Karpas-422 (cell line): ENCODE results near the gene MMRN2. TPM values are rescaled to one million over a fixed set of nuclear protein-coding genes. Genes with fewer than 3 reads are reported as not detected.
"Not testable (repeated sequence)": the region's sequence is repeated elsewhere in the genome, so short reads cannot be mapped to it uniquely, and the experiment has no call there.

Source experiments
- DNase-seq: peaks from one replicate; pipeline ENCODE4 v3.0.0-alpha.2; 2015
- H2AFZ ChIP-seq: fragments of 200-600 bp; sonication (generic); 2 replicates; pipeline ENCODE4 v1.6.1; 2014; ENCODE audit warnings: antibody characterized with exemption, low read length, mixed read lengths
- H3K27ac ChIP-seq: fragments of 200-600 bp; sonication (generic); 2 replicates; pipeline ENCODE4 v1.5.1; 2014; ENCODE audit warnings: mild to moderate bottlenecking, low read length, moderate library complexity
- H3K27me3 ChIP-seq: fragments of 200-600 bp; sonication (generic); 2 replicates; pipeline ENCODE4 v1.6.1; 2014; ENCODE audit warnings: low read length, mixed read lengths
- H3K36me3 ChIP-seq: fragments of 200-600 bp; sonication (generic); 2 replicates; pipeline ENCODE4 v1.6.1; 2014; ENCODE audit warnings: low read length, mixed read lengths; ENCODE audit not compliant: insufficient read depth
- H3K4me1 ChIP-seq: fragments of 200-600 bp; sonication (generic); 2 replicates; pipeline ENCODE4 v1.6.1; 2014; ENCODE audit warnings: mild to moderate bottlenecking, low read length, mixed read lengths
- H3K4me2 ChIP-seq: fragments of 200-600 bp; sonication (generic); 2 replicates; pipeline ENCODE4 v1.6.1; 2014; ENCODE audit warnings: low read length, low read depth, mild to moderate bottlenecking; ENCODE audit not compliant: poor library complexity, severe bottlenecking
- H3K4me3 ChIP-seq: fragments of 200-600 bp; sonication (generic); 2 replicates; pipeline ENCODE4 v1.5.1; 2014; ENCODE audit warnings: mild to moderate bottlenecking, antibody characterized with exemption, low read length, mixed read lengths
- H3K79me2 ChIP-seq: fragments of 200-600 bp; sonication (generic); 2 replicates; pipeline ENCODE4 v1.6.1; 2014; ENCODE audit warnings: mild to moderate bottlenecking, low read length, mixed read lengths
- H3K9ac ChIP-seq: fragments of 200-600 bp; sonication (generic); 2 replicates; pipeline ENCODE4 v1.6.0; 2014; ENCODE audit warnings: low read length
- H3K9me2 ChIP-seq: fragments of 200-600 bp; sonication (generic), shearing (Covaris generic); replicated peaks from 2 replicates; pipeline ENCODE4 v1.6.0; 2014; ENCODE audit warnings: mild to moderate bottlenecking, low read length, moderate library complexity; ENCODE audit not compliant: insufficient read depth
- H3K9me3 ChIP-seq: fragments of 300-700, 200-600 bp; sonication (generic); 2 replicates; pipeline ENCODE4 v1.6.1; 2014; ENCODE audit warnings: low read length, mixed read lengths
- H4K20me1 ChIP-seq: fragments of 200-600 bp; sonication (generic); 2 replicates; pipeline ENCODE4 v1.6.1; 2014; ENCODE audit warnings: mild to moderate bottlenecking, antibody characterized with exemption, low read length, low read depth; ENCODE audit not compliant: insufficient read depth
- total RNA-seq: library from RNA; depleted of rRNA; stranded (reverse); fragments of >200 nt; shearing (Covaris generic); gene quantifications from 2 replicates; pipeline ENCODE4 v1.2.3, GENCODE V29; 2014; ENCODE audit warnings: low replicate concordance

Gene MMRN2
- total RNA-seq, 1 experiment from 2014 or later = not detected

DNA sequence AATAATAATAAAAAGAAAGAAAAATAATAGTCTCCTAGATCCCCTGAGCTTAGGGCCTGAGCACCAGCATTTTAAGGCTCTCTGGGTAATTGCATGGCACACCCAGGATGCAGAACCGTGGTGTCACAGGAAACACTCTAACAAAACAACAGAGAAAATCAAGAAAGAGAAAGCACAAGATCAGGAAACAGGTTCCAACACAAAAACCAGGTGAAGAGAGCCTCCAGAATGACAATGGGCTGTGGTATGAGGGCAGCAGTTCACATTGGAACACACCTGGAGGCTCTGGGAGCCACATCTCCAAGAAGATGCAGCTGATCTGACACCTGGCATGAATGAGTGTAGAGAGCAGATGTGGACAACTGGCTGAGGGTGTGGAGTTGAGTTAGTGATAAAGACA is 7.1 kb downstream of the MMRN2 start:
- Histone ChIP-seq H2AFZ (no peak overlapping the region), H3K36me3 (no peaks in the 10 kb centered on the region), H3K9ac (no peak overlapping the region), H4K20me1 (no peaks in the 10 kb centered on the region), H3K79me2 (no peaks in the 10 kb centered on the region), H3K4me3 (no peak overlapping the region), H3K27me3 (no peaks in the 10 kb centered on the region), H3K4me2 (no peak overlapping the region), H3K27ac (no peak overlapping the region), H3K4me1 (no peaks in the 10 kb centered on the region), H3K9me3 (no peaks in the 10 kb centered on the region), H3K9me2 (no peaks in the 10 kb centered on the region)
- DNase-seq = no peak

GRCh38 chr10:86947806-86948205 is 9.6 kb downstream of the MMRN2 start:
- not testable (repeated sequence) for H3K4me1 ChIP-seq, H3K9me3 ChIP-seq, H3K79me2 ChIP-seq, H3K9ac ChIP-seq, H3K27me3 ChIP-seq, H3K27ac ChIP-seq, H3K4me3 ChIP-seq, H3K9me2 ChIP-seq, DNase-seq, H3K36me3 ChIP-seq, H4K20me1 ChIP-seq, H2AFZ ChIP-seq, H3K4me2 ChIP-seq

- Histone ChIP-seq H2AFZ (no peak overlapping the region), H3K9ac (no peak overlapping the region), H3K4me3 (no peak overlapping the region), H3K27me3 (no peaks in the 10 kb centered on the region), H3K9me2 (no peaks in the 10 kb centered on the region), H4K20me1 (no peaks in the 10 kb centered on the region), H3K4me2 (no peak overlapping the region), H3K79me2 (no peaks in the 10 kb centered on the region), H3K36me3 (no peaks in the 10 kb centered on the region), H3K9me3 (no peaks in the 10 kb centered on the region), H3K4me1 (no peaks in the 10 kb centered on the region), H3K27ac (no peak overlapping the region)
- DNase-seq = no peak
Measured at GRCh38 chr10:86946213-86947155, 10.9 kb downstream of the MMRN2 start.

- Histone ChIP-seq H3K9me2 (no peaks in the 10 kb centered on the region), H3K9ac (no peak overlapping the region), H3K4me2 (no peak overlapping the region), H3K36me3 (no peaks in the 10 kb centered on the region), H3K4me1 (no peaks in the 10 kb centered on the region), H3K79me2 (no peaks in the 10 kb centered on the region), H3K4me3 (no peak overlapping the region), H3K9me3 (no peaks in the 10 kb centered on the region), H3K27ac (no peak overlapping the region), H4K20me1 (no peaks in the 10 kb centered on the region), H3K27me3 (no peaks in the 10 kb centered on the region), H2AFZ (no peak overlapping the region)
- no peak for DNase-seq
Measured at GRCh38 chr10:86945361-86946212, 11.8 kb downstream of the MMRN2 start.

GRCh38 chr10:86944907-86945306 is 12.5 kb downstream of the MMRN2 start:
- Histone ChIP-seq H3K4me2 (no peak overlapping the region), H3K79me2 (no peaks in the 10 kb centered on the region), H3K4me1 (no peaks in the 10 kb centered on the region), H3K27ac (no peak overlapping the region), H3K27me3 (no peaks in the 10 kb centered on the region), H3K9me2 (no peaks in the 10 kb centered on the region), H3K36me3 (no peaks in the 10 kb centered on the region), H3K9me3 (no peaks in the 10 kb centered on the region), H2AFZ (no peak overlapping the region), H3K9ac (no peak overlapping the region), H3K4me3 (no peak overlapping the region), H4K20me1 (no peaks in the 10 kb centered on the region)
- DNase-seq = no peak

DNA sequence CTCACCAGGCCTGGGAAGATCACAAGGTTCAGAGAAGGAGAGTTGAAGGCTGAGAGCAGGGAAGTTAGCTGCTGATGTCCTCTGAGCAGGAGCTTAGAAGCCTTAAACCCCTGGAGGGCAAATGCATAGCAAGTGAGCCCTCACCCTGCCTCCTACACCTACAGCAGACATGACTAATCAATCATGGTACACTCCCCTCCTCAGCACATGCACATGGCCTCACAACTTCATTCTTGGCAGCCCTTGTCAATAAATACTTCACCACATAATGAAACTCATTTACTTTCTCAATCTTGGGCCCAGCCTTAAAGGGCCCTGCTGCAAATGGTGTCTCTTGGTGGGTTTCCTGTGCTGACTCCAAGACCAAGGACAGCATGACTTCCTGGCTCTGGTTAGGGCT is 12.9 kb downstream of the MMRN2 start:
- H3K4me1 ChIP-seq = no peaks in the 10 kb centered on the region
- H3K9ac ChIP-seq = no peak overlapping the region
- H3K9me2 ChIP-seq = no peaks in the 10 kb centered on the region
- H4K20me1 ChIP-seq = no peaks in the 10 kb centered on the region
- no peaks in the 10 kb centered on the region for H3K9me3 ChIP-seq
- no peaks in the 10 kb centered on the region for H3K36me3 ChIP-seq
- no peaks in the 10 kb centered on the region for H3K27me3 ChIP-seq
- H3K79me2 ChIP-seq = no peaks in the 10 kb centered on the region
- no peak for DNase-seq
- no peak overlapping the region for H2AFZ ChIP-seq
- no peak overlapping the region for H3K4me3 ChIP-seq
- no peak overlapping the region for H3K27ac ChIP-seq
- no peak overlapping the region for H3K4me2 ChIP-seq

GRCh38 chr10:86944031-86944419 is 13.4 kb downstream of the MMRN2 start:
- H3K9me2 ChIP-seq = no peaks in the 10 kb centered on the region
- no peak overlapping the region for H3K9ac ChIP-seq
- H3K4me2 ChIP-seq = no peak overlapping the region
- H3K9me3 ChIP-seq = no peaks in the 10 kb centered on the region
- no peaks in the 10 kb centered on the region for H3K27me3 ChIP-seq
- H3K27ac ChIP-seq = no peak overlapping the region
- H3K4me1 ChIP-seq = no peaks in the 10 kb centered on the region
- DNase-seq = no peak
- H3K79me2 ChIP-seq = no peaks in the 10 kb centered on the region
- no peaks in the 10 kb centered on the region for H4K20me1 ChIP-seq
- H2AFZ ChIP-seq = no peak overlapping the region
- H3K4me3 ChIP-seq = no peak overlapping the region
- H3K36me3 ChIP-seq = no peaks in the 10 kb centered on the region

GRCh38 chr10:86943316-86944030 is 13.9 kb downstream of the MMRN2 start:
- H3K9me2 ChIP-seq = no peaks in the 10 kb centered on the region
- H3K79me2 ChIP-seq = no peaks in the 10 kb centered on the region
- no peaks in the 10 kb centered on the region for H3K36me3 ChIP-seq
- no peaks in the 10 kb centered on the region for H3K27me3 ChIP-seq
- H3K4me3 ChIP-seq = no peak overlapping the region
- H3K27ac ChIP-seq = no peak overlapping the region
- DNase-seq = no peak
- no peaks in the 10 kb centered on the region for H3K4me1 ChIP-seq
- H3K9me3 ChIP-seq = no peaks in the 10 kb centered on the region
- no peak overlapping the region for H3K9ac ChIP-seq
- H3K4me2 ChIP-seq = no peak overlapping the region
- H4K20me1 ChIP-seq = no peaks in the 10 kb centered on the region
- no peak overlapping the region for H2AFZ ChIP-seq
